Measurements from ENCODE around the gene CDIP1.

Gene CDIP1

DNA sequence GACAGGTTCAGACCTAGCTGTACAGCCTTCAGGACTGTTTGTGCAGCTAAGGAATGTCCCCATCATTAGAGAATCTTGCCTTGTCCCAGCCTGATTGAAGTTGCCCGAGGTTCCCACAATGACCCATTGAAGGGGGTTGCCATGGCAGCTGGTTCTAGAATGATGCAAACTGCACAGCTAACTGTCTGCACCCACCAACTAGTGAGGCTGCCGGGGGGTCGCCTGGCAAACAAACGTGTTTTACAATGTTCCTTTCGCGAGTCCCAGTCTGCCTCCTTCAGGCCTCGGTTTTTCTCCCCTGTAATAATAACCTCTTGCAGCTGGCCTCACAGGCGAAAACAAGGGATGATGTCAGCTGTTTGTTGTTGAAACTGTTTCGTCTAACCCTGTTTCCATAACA is 23.0 kb upstream of the CDIP1 start:
- H3K4me3 ChIP-seq (ENCODE audit: low read length) = no peak overlapping the region
- no peak for DNase-seq (ENCODE audit: low read depth)
- TF ChIP-seq, protein P1, sequence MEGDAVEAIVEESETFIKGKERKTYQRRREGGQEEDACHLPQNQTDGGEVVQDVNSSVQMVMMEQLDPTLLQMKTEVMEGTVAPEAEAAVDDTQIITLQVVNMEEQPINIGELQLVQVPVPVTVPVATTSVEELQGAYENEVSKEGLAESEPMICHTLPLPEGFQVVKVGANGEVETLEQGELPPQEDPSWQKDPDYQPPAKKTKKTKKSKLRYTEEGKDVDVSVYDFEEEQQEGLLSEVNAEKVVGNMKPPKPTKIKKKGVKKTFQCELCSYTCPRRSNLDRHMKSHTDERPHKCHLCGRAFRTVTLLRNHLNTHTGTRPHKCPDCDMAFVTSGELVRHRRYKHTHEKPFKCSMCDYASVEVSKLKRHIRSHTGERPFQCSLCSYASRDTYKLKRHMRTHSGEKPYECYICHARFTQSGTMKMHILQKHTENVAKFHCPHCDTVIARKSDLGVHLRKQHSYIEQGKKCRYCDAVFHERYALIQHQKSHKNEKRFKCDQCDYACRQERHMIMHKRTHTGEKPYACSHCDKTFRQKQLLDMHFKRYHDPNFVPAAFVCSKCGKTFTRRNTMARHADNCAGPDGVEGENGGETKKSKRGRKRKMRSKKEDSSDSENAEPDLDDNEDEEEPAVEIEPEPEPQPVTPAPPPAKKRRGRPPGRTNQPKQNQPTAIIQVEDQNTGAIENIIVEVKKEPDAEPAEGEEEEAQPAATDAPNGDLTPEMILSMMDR (conservative IDR thresholded peaks at IDR 0.05; ENCODE audit: low read depth, low read length) = no peak

DNA sequence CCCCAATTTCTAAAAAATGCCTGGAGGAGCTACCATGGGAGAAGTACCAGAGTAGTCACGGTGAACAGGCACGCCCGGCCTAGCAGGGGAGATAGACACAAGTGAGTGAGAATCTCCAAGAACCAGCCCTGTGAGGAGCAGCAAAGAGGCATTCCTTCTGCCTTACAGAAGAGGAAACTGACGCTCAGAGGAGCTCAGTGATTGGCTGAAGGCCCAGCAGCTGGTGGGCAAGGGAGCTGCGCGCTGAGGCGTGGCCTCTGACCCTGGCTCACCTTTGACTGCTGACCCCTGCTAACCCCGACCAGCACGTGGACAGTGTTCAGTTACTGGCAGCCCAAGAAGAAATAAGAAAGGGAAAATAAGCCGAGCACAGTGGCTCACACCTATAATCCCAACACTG is 19.4 kb upstream of the CDIP1 start:
- no peak for DNase-seq (ENCODE audit: low read depth)
- H3K4me3 ChIP-seq (ENCODE audit: low read length) = no peak overlapping the region
- TF ChIP-seq, protein P1 (conservative IDR thresholded peaks at IDR 0.05; ENCODE audit: low read depth, low read length) = no peak

DNA sequence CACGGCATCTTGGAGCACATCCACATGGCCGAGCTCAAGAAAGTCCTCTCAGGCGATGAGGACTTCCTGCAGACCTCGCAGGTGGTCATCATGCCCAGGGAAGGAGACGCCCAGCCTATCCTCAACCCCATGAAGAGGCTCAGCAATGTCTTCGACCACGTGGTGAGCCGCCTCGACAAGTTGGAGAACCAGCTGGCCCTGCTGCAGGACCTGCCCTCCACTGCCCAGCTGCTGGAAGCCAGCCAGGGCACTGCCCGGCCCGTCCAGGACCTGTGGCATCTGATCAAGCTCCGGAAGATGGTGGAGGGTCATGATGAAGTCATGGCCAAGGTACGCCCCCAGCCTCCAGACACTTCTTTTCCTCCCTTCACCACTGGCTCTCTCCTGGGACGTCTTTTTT is 18.0 kb upstream of the CDIP1 start:
- DNase-seq (ENCODE audit: low read depth) = no peak
- TF ChIP-seq, protein P1 (conservative IDR thresholded peaks at IDR 0.05; ENCODE audit: low read depth, low read length) = no peak
- no peak overlapping the region for H3K4me3 ChIP-seq (ENCODE audit: low read length)

DNA sequence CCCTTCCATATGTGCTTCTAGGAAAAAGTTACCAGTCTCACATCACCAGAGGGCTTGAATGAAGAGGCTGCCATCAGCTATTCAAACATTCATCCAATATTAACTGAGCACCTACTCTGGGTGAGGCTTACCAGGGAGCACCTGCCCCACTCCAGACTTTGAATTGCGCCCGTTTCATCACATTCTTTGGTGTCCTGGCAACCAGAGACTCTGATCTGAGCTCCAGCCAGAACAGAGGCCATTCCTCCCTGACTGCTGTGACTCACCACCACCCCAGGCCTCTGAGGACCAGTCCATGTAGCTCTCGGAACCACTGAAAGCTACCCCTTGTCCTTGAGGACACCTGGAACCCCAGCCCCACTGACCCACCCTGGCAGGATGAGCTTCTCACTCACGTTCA is 17.5 kb upstream of the CDIP1 start, which contains the start of gene C16orf96:
Gene C16orf96, plus strand, starts transcription at position 229 of the 400 bp plus-strand sequence. Its CDS starts 150 bp downstream, at position 379.
- TF ChIP-seq, protein P1 (conservative IDR thresholded peaks at IDR 0.05; ENCODE audit: low read depth, low read length) = no peak
- DNase-seq (ENCODE audit: low read depth) = no peak

DNA sequence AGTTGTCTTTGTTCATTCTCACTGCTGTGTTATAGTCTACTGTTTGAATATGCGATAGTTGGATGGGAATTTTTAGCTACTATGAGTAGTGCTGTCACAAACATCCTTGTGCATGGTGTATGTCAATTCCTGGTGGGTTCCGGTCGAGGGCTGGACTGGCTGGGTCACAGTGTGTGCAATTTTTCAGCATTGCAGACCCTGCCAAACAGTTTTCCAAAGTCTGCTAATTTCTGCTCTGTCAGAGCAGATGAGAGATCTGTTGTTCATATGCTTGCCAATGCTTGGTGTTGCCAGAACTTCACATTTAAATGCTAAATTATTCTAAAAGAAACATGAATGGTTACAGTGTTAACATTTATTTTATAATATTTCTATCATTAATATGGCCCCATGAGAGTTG is 14.0 kb upstream of the CDIP1 start:
- TF ChIP-seq, protein P1 (conservative IDR thresholded peaks at IDR 0.05; ENCODE audit: low read depth, low read length) = no peak
- no peak overlapping the region for H3K4me3 ChIP-seq (ENCODE audit: low read length)
- DNase-seq (ENCODE audit: low read depth) = no peak

More for the DNA sequence above, 17.5 kb upstream of the CDIP1 start, which contains the start of gene C16orf96:
- no peak within 1 kb of the TSS for H3K4me3 ChIP-seq (ENCODE audit: low read length)

DNA sequence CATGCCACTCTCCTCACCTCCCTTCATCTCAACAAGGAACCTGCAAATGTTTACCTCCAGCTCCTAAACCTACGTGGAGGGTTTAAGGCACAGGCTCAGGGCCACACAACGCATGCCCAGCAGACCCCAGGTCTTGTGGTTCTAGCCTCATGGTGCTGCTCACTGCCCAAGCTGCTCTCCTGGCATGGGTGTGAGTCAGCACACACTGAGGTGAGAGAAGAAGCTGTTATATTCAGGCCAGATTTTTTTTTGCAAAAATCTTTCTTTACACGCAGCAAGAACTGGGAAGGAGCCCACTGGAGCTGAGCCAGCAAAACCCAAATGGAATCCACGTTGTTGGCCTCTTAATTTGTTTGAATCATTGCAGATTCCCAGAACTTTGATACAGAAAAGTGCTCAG is 12.0 kb upstream of the CDIP1 start:
- TF ChIP-seq, protein P1 (conservative IDR thresholded peaks at IDR 0.05; ENCODE audit: low read depth, low read length) = no peak
- no peak overlapping the region for H3K4me3 ChIP-seq (ENCODE audit: low read length)
- no peak for DNase-seq (ENCODE audit: low read depth)

DNA sequence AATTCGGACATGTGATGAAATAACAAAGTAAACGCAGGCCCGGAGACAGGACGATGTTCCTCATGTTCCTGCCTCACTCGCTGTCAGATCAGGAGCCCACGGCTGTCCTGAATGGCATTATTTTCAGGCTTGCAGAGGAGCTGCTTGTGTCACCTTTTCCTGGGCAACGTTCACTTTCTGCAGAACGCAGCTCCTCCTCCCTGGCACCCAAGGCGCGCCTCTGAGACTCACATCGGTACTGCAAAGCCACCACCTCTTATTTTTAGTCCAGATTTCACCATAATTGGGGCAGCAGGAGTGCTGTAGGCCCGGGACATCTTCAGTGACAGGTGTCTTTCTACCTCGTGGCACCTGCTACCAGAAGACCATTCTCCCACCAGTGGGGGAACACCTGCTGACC is 9.6 kb upstream of the CDIP1 start:
- H3K4me3 ChIP-seq (ENCODE audit: low read length) = no peak overlapping the region
- DNase-seq (ENCODE audit: low read depth) = no peak
- TF ChIP-seq, protein P1 (conservative IDR thresholded peaks at IDR 0.05; ENCODE audit: low read depth, low read length) = no peak

All from retinal pigment epithelial cell (primary cell).